Progenitor cell of endocrine pancreas (in vitro differentiated cells): ENCODE results near the gene INSL3. TPM values are rescaled to one million over a fixed set of nuclear protein-coding genes. Genes with fewer than 3 reads are reported as not detected.

ENCODE experiments used
- DNase-seq: peaks from one replicate; pipeline ENCODE4 v3.0.0; 2021; ENCODE audit warnings: low spot score; ENCODE audit not compliant: unreplicated experiment
- H3K27ac Mint-ChIP-seq: 2 replicates; pipeline ENCODE4 v1.8.0; 2021; ENCODE audit warnings: mild to moderate bottlenecking, moderate library complexity, mixed read lengths
- H3K27me3 Mint-ChIP-seq: 2 replicates; pipeline ENCODE4 v1.8.0; 2021; ENCODE audit warnings: mixed read lengths
- H3K36me3 Mint-ChIP-seq: 2 replicates; pipeline ENCODE4 v1.8.0; 2022; ENCODE audit warnings: mixed read lengths; ENCODE audit not compliant: insufficient read depth
- H3K4me1 Mint-ChIP-seq: 2 replicates; pipeline ENCODE4 v1.8.0; 2021; ENCODE audit warnings: low read depth, mixed read lengths
- H3K4me3 Mint-ChIP-seq: 2 replicates; pipeline ENCODE4 v1.8.0; 2021; ENCODE audit warnings: low read depth, mild to moderate bottlenecking, moderate library complexity, mixed read lengths
- H3K9me3 Mint-ChIP-seq: 2 replicates; pipeline ENCODE4 v1.8.0; 2021; ENCODE audit warnings: low read depth, mixed read lengths
- CTCF ChIP-seq: fragments of 200-600 bp; sonication (generic); IDR thresholded peaks from one replicate; pipeline ENCODE4 v1.5.0; 2021; ENCODE audit warnings: antibody characterized with exemption, mild to moderate bottlenecking; ENCODE audit not compliant: unreplicated experiment
- total RNA-seq: library from RNA; stranded (reverse); gene quantifications from 2 replicates; pipeline ENCODE4 v1.2.1, GENCODE V29; 2021

INSL3 gene
- total RNA-seq, 1 donor from 2014 or later: not detected

- Mint-ChIP-seq H3K4me1 (peaks cover 2% of the 10 kb centered on the region), H3K4me3 (peak overlapping the region; percentile 70), H3K36me3 (no peaks in the 10 kb centered on the region), H3K27me3 (peaks cover 36% of the 10 kb centered on the region), H3K27ac (peak overlapping the region; percentile 81), H3K9me3 (no peaks in the 10 kb centered on the region)
- TF ChIP-seq CTCF: no peak
- peak; percentile 52 for DNase-seq
Observed at GRCh38 chr19:17830567-17831418, 9.5 kb upstream of the INSL3 start.

GRCh38 chr19:17829855-17830566 is 8.7 kb upstream of the INSL3 start:
- no peaks in the 10 kb centered on the region for H3K9me3 Mint-ChIP-seq
- peak overlapping the region; percentile 70 for H3K4me3 Mint-ChIP-seq
- DNase-seq: peak; percentile 22
- peaks cover 2% of the 10 kb centered on the region for H3K4me1 Mint-ChIP-seq
- no peaks in the 10 kb centered on the region for H3K36me3 Mint-ChIP-seq
- peaks cover 34% of the 10 kb centered on the region for H3K27me3 Mint-ChIP-seq
- peak overlapping the region; percentile 81 for H3K27ac Mint-ChIP-seq
- TF ChIP-seq CTCF: no peak

GRCh38 chr19:17826508-17827056 is 5.3 kb upstream of the INSL3 start:
- Mint-ChIP-seq H3K27ac (no peak overlapping the region), H3K27me3 (peaks cover 33% of the 10 kb centered on the region)

GRCh38 chr19:17824339-17824738 is 3.0 kb upstream of the INSL3 start:
- no peaks in the 10 kb centered on the region for H3K4me1 Mint-ChIP-seq
- no peaks in the 10 kb centered on the region for H3K9me3 Mint-ChIP-seq
- H3K27me3 Mint-ChIP-seq: peaks cover 18% of the 10 kb centered on the region
- H3K4me3 Mint-ChIP-seq: no peak overlapping the region
- H3K36me3 Mint-ChIP-seq: no peaks in the 10 kb centered on the region
- TF ChIP-seq CTCF: no peak
- H3K27ac Mint-ChIP-seq: no peak overlapping the region
- DNase-seq: no peak

More at GRCh38 chr19:17826508-17827056, 5.3 kb upstream of the INSL3 start:
- Mint-ChIP-seq H3K4me3 (no peak overlapping the region), H3K4me1 (peaks cover 2% of the 10 kb centered on the region), H3K36me3 (no peaks in the 10 kb centered on the region), H3K9me3 (no peaks in the 10 kb centered on the region)
- DNase-seq: no peak
- TF ChIP-seq CTCF: no peak

GRCh38 chr19:17817668-17818363 is 3.5 kb downstream of the INSL3 start:
- H3K4me3 Mint-ChIP-seq: no peak overlapping the region
- no peaks in the 10 kb centered on the region for H3K36me3 Mint-ChIP-seq
- DNase-seq: no peak
- no peaks in the 10 kb centered on the region for H3K9me3 Mint-ChIP-seq
- H3K27me3 Mint-ChIP-seq: peaks cover 6% of the 10 kb centered on the region
- no peak for TF ChIP-seq CTCF
- H3K4me1 Mint-ChIP-seq: no peaks in the 10 kb centered on the region
- no peak overlapping the region for H3K27ac Mint-ChIP-seq
